MM.1S (cell line): ENCODE measurements around the gene PBX4.
"Not testable (repeated sequence)": the region's sequence is repeated elsewhere in the genome, so short reads cannot be mapped to it uniquely, and the experiment has no call there.

Source experiments
- DNase-seq: peaks from one replicate; pipeline ENCODE4 v3.0.0-alpha.2; 2015
- H2AFZ ChIP-seq: fragments of 300-600 bp; sonication (generic); 2 replicates; pipeline ENCODE4 v1.6.0; 2016; ENCODE audit warnings: antibody characterized with exemption, low read length
- H3F3A ChIP-seq: fragments of 300-600 bp; sonication (generic); 2 replicates; pipeline ENCODE4 v1.6.1; 2016; ENCODE audit warnings: mild to moderate bottlenecking, antibody characterized with exemption, low read length, moderate library complexity, mixed read lengths; ENCODE audit not compliant: insufficient read depth
- H3K27ac ChIP-seq: fragments of 300-600 bp; sonication (generic); 2 replicates; pipeline ENCODE4 v1.5.1; 2016; ENCODE audit warnings: mild to moderate bottlenecking, low read length
- H3K27me3 ChIP-seq: fragments of 300-600 bp; sonication (generic); replicated peaks from 2 replicates; pipeline ENCODE4 v1.6.0; 2016; ENCODE audit warnings: low read length; ENCODE audit not compliant: insufficient read depth
- H3K36me3 ChIP-seq: fragments of 300-600 bp; sonication (generic); replicated peaks from 2 replicates; pipeline ENCODE4 v1.6.1; 2016; ENCODE audit warnings: mild to moderate bottlenecking, low read length, mixed read lengths; ENCODE audit not compliant: insufficient read depth
- H3K4me1 ChIP-seq: fragments of 300-600 bp; sonication (generic); 2 replicates; pipeline ENCODE4 v1.6.1; 2016; ENCODE audit warnings: low read length, mixed read lengths
- H3K4me2 ChIP-seq: fragments of 300-600 bp; sonication (generic); 2 replicates; pipeline ENCODE4 v1.6.0; 2016; ENCODE audit warnings: low read depth, low read length
- H3K4me3 ChIP-seq: fragments of 300-600 bp; sonication (generic); 2 replicates; pipeline ENCODE4 v1.5.1; 2016; ENCODE audit warnings: low read length, mixed read lengths
- H3K79me2 ChIP-seq: fragments of 300-600 bp; sonication (generic); 2 replicates; pipeline ENCODE4 v1.6.1; 2016; ENCODE audit warnings: mixed run types, low read length, mixed read lengths
- H3K9ac ChIP-seq: fragments of 300-600 bp; sonication (generic); 2 replicates; pipeline ENCODE4 v1.6.1; 2016; ENCODE audit warnings: low read length, mixed read lengths
- H3K9me2 ChIP-seq: fragments of 300-600 bp; sonication (generic); replicated peaks from 2 replicates; pipeline ENCODE4 v1.6.1; 2016; ENCODE audit warnings: mild to moderate bottlenecking, low read length, mixed read lengths; ENCODE audit not compliant: insufficient read depth
- H3K9me3 ChIP-seq: fragments of 300-600 bp; sonication (generic); replicated peaks from 2 replicates; pipeline ENCODE4 v1.6.1; 2016; ENCODE audit warnings: mild to moderate bottlenecking, low read length, mixed read lengths; ENCODE audit not compliant: insufficient read depth
- H4K20me1 ChIP-seq: fragments of 300-600 bp; sonication (generic); 2 replicates; pipeline ENCODE4 v1.6.1; 2016; ENCODE audit warnings: mild to moderate bottlenecking, low read length, moderate library complexity, mixed read lengths; ENCODE audit not compliant: insufficient read depth
- EZH2 ChIP-seq: fragments of 300-600 bp; sonication (generic); optimal IDR thresholded peaks from 2 replicates; pipeline ENCODE3; 2017; ENCODE audit warnings: low read depth, mild to moderate bottlenecking, antibody characterized with exemption, low read length, mixed read lengths
- EZH2phosphoT487 ChIP-seq: fragments of 300-600 bp; sonication (generic); IDR thresholded peaks from 2 replicates; pipeline ENCODE4 v1.6.1; 2018; ENCODE audit warnings: antibody characterized with exemption, low read length
- TF ChIP-seq, protein P1 (sequence below): fragments of 300-600 bp; sonication (generic); IDR thresholded peaks from 2 replicates; pipeline ENCODE4 v1.5.1; 2016; ENCODE audit warnings: antibody characterized with exemption, low read length, mixed read lengths

PBX4 gene

GRCh38 chr19:19613506-19613905, 5.0 kb downstream of the PBX4 start:
- Histone ChIP-seq H3K4me3 (no peak overlapping the region), H2AFZ (no peak overlapping the region), H3K79me2 (no peaks in the 10 kb centered on the region), H3K9me2 (no peaks in the 10 kb centered on the region), H3K27me3 (no peaks in the 10 kb centered on the region), H4K20me1 (no peaks in the 10 kb centered on the region), H3K4me1 (no peaks in the 10 kb centered on the region), H3K36me3 (no peaks in the 10 kb centered on the region), H3K9me3 (no peaks in the 10 kb centered on the region), H3K27ac (no peak overlapping the region), H3F3A (no peaks in the 10 kb centered on the region), H3K9ac (no peak overlapping the region), H3K4me2 (no peak overlapping the region)
- DNase-seq = no peak
- TF ChIP-seq, protein P1, sequence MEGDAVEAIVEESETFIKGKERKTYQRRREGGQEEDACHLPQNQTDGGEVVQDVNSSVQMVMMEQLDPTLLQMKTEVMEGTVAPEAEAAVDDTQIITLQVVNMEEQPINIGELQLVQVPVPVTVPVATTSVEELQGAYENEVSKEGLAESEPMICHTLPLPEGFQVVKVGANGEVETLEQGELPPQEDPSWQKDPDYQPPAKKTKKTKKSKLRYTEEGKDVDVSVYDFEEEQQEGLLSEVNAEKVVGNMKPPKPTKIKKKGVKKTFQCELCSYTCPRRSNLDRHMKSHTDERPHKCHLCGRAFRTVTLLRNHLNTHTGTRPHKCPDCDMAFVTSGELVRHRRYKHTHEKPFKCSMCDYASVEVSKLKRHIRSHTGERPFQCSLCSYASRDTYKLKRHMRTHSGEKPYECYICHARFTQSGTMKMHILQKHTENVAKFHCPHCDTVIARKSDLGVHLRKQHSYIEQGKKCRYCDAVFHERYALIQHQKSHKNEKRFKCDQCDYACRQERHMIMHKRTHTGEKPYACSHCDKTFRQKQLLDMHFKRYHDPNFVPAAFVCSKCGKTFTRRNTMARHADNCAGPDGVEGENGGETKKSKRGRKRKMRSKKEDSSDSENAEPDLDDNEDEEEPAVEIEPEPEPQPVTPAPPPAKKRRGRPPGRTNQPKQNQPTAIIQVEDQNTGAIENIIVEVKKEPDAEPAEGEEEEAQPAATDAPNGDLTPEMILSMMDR = no peak
- no peak for TF ChIP-seq EZH2
- TF ChIP-seq EZH2phosphoT487 = no peak

DNA sequence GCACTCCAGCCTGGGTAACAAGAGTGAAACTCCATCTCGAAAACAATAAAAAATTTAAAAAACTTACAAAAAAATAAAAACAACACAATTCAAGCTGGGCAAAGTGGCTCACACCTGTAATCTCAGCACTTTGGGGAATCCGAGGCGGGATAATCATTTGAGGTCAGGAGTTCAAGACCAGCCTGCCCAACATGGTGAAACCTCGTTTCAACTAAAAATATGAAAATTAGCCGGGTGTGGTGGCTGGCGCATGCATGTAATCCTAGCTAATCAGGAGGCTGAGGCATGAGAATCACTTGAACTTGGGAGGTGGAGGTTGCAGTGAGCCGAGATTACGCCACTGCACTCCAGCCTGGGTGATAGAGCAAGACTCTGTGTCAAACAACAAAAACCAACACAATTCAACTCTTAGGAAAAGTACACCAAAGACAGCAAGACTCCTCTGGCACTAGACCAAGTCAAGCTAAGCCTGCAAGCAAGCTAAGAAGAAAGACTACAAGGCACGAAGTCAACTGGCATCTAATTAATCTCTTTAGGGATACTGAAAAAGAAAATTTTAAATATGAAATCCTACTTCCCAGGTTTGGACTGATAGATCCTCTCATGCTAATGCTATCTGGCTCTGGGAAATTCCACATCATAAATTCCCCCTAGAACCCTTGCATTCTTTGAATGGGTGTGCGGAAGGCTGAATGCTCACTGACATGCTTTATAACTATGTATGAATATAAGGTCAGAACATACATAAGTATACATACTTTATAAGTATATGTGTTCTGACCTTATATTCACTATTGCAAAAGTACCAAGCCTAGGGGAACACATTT, 7.9 kb downstream of the PBX4 start:
- no peaks in the 10 kb centered on the region for H3K36me3 ChIP-seq
- H3F3A ChIP-seq = no peaks in the 10 kb centered on the region

DNA sequence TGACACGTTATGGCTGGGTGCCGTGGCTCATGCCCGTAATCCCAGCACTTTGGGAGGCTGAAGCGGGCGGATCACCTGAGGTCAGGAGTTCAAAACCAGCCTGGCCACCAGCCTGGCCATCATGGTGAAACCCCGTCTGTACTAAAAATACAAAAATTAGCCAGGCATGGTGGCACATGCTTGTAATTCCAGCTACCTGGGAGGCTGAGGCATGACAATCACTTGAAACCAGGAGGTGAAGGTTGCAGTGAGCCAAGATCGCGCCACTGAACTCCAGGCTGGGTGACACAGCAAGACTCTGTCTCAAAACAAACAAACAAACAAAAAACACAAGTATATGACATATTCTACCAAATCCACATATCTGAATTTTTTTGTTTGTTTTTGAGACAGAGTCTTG, 11.8 kb downstream of the PBX4 start:
- H3K4me1 ChIP-seq, H3F3A ChIP-seq, H3K9me2 ChIP-seq, H3K79me2 ChIP-seq, H2AFZ ChIP-seq, H3K36me3 ChIP-seq, H3K4me2 ChIP-seq, H3K27me3 ChIP-seq, H3K9ac ChIP-seq, H4K20me1 ChIP-seq, DNase-seq, H3K9me3 ChIP-seq, H3K27ac ChIP-seq, H3K4me3 ChIP-seq: not testable (repeated sequence)

More for the DNA sequence above, 7.9 kb downstream of the PBX4 start:
- H3K27me3 ChIP-seq = no peaks in the 10 kb centered on the region; the same call in 1 of the 2 replicates
- no peaks in the 10 kb centered on the region for H3K9me3 ChIP-seq
- no peak overlapping the region for H3K9ac ChIP-seq
- DNase-seq = no peak
- no peaks in the 10 kb centered on the region for H3K79me2 ChIP-seq
- no peak overlapping the region for H3K4me2 ChIP-seq
- no peak for TF ChIP-seq EZH2
- TF ChIP-seq, protein P1 = no peak
- no peak for TF ChIP-seq EZH2phosphoT487
- H4K20me1 ChIP-seq = no peaks in the 10 kb centered on the region
- no peaks in the 10 kb centered on the region for H3K4me1 ChIP-seq
- H3K9me2 ChIP-seq = no peaks in the 10 kb centered on the region
- H3K27ac ChIP-seq = no peak overlapping the region
- no peak overlapping the region for H3K4me3 ChIP-seq
- no peak overlapping the region for H2AFZ ChIP-seq

DNA sequence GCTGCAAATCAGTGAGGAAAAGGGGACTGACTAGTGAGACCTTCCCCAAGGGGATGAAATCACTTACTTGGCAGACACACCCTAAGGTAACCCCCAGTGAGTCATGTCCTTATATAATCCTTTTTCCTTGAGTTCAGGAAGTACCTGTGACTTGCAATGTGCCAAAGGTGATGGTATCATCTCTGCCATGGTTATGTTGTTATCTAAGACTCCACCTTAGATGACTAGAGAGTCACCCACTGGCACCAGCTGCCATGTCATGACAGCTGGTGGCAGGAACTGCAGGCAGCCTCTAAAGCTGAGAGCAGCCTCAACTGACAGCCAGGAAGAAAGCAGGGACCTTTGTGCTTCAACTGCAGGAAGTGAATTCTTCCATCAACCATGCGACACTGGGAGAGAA, 12.5 kb downstream of the PBX4 start:
- Histone ChIP-seq H3K9me3 (no peaks in the 10 kb centered on the region), H3K27ac (no peak overlapping the region), H3K36me3 (no peaks in the 10 kb centered on the region), H3K27me3 (no peaks in the 10 kb centered on the region; the same call in 1 of the 2 replicates), H3K9ac (no peak overlapping the region), H3F3A (no peaks in the 10 kb centered on the region), H3K4me2 (no peak overlapping the region), H3K4me1 (no peaks in the 10 kb centered on the region), H3K4me3 (no peak overlapping the region), H4K20me1 (no peaks in the 10 kb centered on the region), H3K9me2 (no peaks in the 10 kb centered on the region), H3K79me2 (no peaks in the 10 kb centered on the region), H2AFZ (no peak overlapping the region)
- no peak for DNase-seq
- TF ChIP-seq, protein P1 = no peak
